SK-N-SH treated with all-trans-retinoic acid at 6 μM for 48 hours (cell line): ENCODE measurements around the gene FGD5.

Source experiments
- ARNTL ChIP-seq: fragments of 450-650 bp; formaldehyde crosslinking; IDR thresholded peaks from 2 replicates; pipeline ENCODE4 v1.5.0; 2020; ENCODE audit warnings: low read depth, mild to moderate bottlenecking, moderate library complexity, borderline replicate concordance
- TOX ChIP-seq: fragments of 250-450 bp; sonication (Bioruptor Pico); IDR thresholded peaks from 2 replicates; pipeline ENCODE4 v1.8.0; 2021; ENCODE audit warnings: mild to moderate bottlenecking, moderate library complexity, borderline replicate concordance
- ZFP3 ChIP-seq: fragments of 250-450 bp; sonication (Bioruptor Pico); IDR thresholded peaks from 2 replicates; pipeline ENCODE4 v1.5.0; 2020; ENCODE audit warnings: mild to moderate bottlenecking, moderate library complexity

- TF ChIP-seq ARNTL (no peak), ZFP3 (CRISPR knock-in tag) (no peak), TOX (CRISPR knock-in tag) (no peak)
These were observed 58.7 kb downstream of the FGD5 start for GRCh38 chr3:14877469-14877868.
